Embryonic facial prominence (tissue), 1 donor: ENCODE results near the gene MAML3.

ENCODE experiments used
- DNase-seq: peaks from one replicate; pipeline ENCODE4 v3.0.0-alpha.2; 2016; ENCODE audit errors: extremely low spot score

MAML3 gene

DNA sequence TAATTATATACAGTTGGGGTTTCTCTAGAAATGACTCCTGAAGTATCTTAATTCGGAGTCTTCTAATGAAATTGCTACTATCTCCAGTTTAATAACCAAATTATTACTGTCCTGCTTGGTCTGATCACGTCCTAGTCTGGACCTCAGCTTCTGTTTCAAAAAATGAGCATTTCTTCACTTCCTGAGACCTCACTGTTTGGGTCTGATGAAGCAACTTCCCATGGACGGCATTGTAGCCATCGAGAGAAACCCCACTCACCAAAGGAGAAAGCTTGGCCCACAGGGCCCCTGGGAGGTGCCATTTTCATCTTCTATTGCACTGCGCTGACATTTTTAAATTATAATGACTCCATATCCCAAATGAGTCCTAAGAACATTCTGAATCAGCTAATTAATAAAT lies 310.3 kb downstream of the MAML3 start:
- DNase-seq, result no peak

DNA sequence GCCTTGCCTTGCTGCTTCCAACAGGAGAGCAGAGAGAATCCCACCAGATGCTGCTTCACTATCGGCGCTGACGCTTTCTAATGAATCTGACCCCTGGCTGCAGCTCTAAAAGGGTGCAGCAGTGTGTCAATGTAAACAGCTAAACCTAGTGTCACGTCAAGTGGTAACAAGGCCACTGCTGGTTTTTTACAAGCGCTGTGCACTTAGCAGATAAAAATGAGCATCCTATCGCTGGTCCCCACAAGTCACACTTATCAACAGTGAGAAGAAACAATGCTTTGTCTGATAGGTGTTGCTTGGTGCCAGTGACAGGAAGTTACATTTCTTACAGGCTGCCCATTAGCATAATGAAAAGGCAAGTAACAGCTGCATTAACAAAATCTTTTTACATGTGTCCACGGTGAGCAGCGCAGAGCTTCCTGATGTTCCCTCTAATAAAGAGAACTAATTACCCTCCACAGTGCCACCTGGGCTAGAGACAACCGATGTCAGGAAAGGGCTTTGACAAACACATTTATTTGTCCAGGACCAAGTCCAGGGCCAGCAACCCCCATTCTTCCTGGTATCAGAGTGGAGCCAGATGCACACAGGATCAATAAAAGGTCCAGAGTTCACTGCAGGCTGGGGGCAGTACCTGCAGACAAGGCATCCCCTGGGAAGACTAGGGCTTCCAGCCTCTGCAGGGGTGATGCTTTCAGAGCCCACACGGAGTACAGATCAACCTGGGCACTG lies 312.4 kb downstream of the MAML3 start:
- DNase-seq, result no peak

- DNase-seq, result no peak
Measured at GRCh38 chr4:139840773-139841172, 313.2 kb downstream of the MAML3 start.

DNA sequence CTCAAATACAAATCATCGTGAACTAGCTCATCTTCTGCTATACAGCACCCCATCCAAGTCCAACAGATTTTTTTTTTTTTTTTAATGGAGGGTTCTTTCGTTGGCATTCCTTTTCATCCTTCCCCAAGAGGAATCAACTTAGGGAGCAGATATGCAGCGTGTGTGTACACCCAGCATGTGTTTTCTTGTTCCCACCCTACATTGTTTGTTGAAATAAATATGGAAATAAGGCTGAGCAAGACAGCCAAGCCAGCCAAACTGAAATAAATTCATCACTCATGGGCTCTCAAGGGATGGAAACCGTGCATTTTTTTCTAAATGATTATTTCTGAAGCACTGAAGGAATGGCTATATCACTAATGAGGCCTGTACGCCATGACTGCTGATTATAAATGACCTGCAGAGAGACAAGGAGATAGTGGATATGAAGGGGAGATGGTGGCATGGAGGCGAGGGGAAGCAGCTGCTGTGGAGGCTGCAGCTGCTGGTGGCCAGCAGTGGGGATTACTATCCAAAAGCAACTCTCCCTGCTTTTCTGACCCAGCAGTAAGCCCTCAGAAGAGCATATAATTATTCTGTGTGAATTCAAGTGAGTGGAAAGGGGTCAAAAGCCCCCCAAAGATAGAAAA lies 314.5 kb downstream of the MAML3 start:
- no peak for DNase-seq

GRCh38 chr4:139838811-139839210 lies 315.2 kb downstream of the MAML3 start:
- DNase-seq, result no peak

- no peak for DNase-seq
Measured at GRCh38 chr4:139834981-139835391, 319.0 kb downstream of the MAML3 start.

DNA sequence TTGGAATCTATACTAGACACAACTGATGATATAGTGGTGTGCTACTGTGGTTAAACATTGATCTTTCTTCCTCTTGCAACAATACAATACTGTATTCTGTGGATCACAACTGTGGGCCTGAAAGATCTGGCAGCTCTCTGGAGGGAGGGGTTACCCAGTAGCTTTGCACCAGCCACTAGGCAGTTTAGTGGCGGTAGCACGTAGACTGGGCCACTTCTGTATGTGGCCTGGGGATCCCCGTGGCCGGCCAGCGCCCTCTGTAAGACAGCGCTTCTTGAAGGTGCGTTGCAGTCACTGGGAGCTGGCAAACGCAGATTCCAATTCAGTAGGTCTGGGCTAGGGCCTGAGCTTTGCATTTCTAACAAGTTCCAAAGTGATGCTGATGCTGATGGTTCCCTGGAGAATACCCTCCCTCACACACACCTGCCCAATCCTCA lies 319.7 kb downstream of the MAML3 start:
- DNase-seq, result no peak

DNA sequence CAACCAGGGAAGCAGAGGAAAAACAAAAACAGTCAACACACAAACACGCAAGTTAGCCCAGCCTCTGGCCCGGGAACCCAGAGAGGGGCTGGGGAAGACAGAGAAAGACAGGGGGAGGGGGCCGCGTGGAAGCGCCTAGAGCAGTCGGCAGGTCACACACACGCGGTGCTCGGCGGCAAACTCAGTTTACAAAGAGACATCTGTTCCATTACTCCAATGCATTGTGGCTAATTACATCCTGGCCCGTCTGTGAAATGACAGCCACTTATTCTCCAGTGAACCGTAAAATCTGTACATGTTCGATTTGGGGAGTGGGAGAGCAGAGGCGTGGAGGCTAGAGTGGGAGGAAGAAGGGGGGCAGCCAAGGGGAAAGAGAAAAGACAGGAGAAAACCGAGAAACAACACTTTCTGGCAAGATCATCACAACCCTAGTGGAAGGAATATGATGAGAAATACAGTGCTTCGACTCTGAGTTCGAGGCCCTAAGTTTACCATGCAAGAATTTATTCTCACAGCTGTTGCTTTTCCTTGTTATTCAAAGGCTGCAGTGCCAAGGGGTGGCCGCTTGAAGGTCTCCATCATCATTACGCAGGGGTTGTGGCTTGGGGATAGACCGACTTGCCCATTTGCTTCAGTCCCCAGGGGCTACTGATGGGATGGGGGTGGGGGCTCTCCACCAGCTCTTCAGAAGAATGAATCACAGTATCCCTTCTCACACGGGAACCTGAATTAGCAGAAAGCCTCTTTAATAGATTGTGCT lies 320.7 kb downstream of the MAML3 start:
- DNase-seq, result no peak

DNA sequence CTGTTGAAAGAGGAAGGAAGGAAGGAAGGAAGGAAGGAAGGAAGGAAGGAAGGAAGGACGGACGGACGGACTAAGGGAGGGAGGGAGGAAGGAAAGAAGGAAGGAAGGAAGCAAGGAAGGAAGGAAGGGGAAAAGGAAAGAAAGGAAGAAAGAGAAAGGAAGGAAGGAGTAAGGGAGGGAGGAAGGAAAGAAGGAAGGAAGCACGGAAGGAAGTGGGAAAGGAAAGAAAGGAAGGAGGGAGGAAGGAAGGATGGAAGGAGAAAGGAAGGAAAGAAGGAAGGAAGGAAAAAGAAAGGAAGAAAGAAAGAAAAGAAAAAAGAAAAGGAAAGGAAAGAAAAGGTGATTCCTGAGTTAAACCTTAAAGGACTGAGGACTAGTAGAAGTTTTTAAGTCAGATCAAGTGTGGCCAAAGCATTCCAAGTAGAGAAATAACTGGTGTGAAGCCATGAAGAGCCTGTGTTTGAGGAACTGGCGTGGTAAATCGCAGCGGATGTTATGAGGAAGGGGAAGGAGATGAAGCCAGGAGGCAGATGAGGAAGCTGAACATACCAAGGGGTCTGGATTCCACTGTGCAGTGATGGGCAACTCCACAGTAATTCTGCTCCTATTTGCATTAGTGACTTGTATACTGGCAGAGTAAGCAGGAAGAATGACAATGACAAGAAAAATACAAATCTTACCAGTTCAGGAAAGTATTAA lies 324.9 kb downstream of the MAML3 start:
- no peak for DNase-seq

DNA sequence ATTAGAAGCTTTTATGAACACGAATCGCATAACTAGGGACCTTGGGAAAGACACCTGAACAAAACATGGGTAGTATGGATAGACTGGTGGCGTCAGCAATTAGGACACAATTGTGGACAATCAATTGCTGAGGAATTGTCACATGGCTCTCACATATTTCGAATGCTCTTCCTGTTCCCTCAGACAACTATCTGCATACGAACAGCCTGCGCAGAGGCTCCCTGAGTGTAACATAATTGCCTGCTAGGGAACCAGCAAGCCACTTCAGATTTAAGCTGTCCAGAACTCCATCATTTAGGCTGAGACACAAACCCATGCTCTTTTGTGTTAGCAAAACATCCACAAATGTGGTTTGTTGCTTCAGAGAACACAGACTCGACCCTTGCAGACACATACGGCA lies 327.6 kb downstream of the MAML3 start:
- DNase-seq, result no peak

- no peak for DNase-seq
Measured at GRCh38 chr4:139825523-139826014, 328.4 kb downstream of the MAML3 start.

DNA sequence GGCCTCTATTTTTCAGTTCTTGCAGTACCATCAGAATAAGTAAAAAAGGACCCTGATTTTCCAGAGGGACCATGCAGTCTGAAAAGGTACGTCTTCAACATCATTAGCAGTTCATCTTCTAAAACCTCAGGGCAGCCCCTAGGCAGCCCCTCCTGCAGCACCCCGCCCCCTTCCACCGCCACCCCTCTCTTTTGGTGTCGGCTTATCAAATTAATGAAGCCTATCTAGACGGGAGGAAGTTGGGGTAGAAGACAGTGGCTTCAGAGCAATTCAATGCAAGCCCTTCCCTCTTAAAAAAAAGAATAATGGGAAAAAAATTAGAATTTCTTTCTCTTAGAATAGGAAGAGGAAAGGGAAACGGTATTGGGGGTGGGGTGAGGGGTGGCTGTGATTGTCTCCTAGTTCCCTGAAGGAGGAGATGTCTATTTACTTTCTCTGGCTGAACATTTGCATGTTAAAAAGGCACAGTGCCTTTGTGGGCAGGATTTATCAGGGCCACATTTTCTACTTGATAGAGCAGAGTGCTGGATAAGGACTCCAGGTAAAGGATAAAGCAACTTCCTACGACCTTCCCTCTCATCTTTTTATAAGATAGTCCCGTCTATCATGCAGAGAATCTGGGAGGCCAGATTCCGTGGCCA lies 329.0 kb downstream of the MAML3 start:
- no peak for DNase-seq

DNA sequence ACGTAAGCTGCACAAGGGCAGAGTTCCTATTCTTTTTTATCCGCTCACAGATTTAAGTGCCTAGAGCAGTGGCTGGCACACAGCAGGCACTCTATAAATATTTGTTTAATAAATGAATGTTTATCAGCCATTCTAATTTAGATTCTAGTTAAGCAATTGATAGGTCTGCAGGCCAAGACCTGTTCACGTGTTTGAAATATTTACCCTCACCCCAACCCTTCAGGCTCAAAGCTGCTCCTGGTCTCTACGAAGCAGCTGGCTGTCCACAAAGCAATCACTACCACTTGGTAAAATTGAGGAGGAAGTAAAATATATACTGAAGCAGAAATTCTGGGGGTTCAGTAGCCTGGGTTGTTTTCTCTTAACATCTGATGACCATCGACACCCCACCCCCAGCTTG lies 330.2 kb downstream of the MAML3 start:
- no peak for DNase-seq

- no peak for DNase-seq
Measured at GRCh38 chr4:139823345-139823744, 330.6 kb downstream of the MAML3 start.

- DNase-seq, result no peak
Measured at GRCh38 chr4:139822391-139822790, 331.6 kb downstream of the MAML3 start.

- no peak for DNase-seq
Measured at GRCh38 chr4:139819082-139819481, 334.9 kb downstream of the MAML3 start.

GRCh38 chr4:139817657-139818452 lies 336.1 kb downstream of the MAML3 start:
- DNase-seq, result no peak

DNA sequence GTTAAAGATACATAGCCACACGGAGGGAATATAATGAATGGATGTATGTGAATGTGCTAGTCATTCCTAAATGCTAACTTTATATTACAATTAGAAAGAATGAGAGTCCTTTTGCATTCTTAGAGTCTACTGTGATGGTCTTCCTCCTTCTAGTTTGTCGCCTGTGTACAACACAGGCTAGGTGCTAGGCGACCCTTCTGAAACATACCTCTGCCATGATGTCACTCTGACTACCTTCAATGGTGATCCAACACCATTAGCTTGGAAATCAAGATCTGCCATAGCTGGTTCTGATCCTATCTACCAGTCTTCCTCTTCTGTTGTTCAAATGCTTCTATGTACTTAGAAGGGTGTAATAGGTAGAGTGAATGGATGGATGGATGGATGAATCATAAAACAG lies 337.1 kb downstream of the MAML3 start:
- no peak for DNase-seq

- no peak for DNase-seq
Measured at GRCh38 chr4:139815778-139816601, 338.0 kb downstream of the MAML3 start.
